ENCODE data around the gene COL18A1. TPM values are rescaled to one million over a fixed set of nuclear protein-coding genes. Genes with fewer than 3 reads are reported as not detected.

COL18A1 gene
- total RNA-seq, 1 experiment from 2014 or later = 3.3 TPM

DNA sequence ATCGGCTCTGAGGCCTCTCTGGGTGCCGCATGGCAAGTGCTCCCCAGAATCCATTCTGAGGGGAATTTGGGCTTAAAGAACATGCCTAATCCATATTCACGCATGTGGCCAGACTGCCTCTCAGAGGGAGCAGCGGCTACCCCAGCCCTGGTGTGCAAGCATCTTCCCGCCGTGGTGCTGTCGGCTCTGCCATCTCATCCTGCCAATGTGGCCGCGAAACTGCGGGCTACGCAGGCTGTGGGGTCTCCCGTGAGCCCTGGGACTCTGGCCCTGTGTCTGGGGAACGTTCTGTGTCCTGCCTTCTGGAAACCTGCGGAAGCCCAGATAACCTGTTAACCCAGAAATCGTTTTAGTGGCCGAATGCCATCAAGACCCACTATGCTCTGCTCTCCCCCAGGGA, 76.6 kb downstream of the COL18A1 start:
- Histone ChIP-seq H3K36me3 (ENCODE audit: insufficient read depth, low read length, poor library complexity, severe bottlenecking) (no peaks in the 10 kb centered on the region), H3K27ac (ENCODE audit: low read depth, low read length, poor library complexity, severe bottlenecking) (no peak overlapping the region), H3K4me1 (ENCODE audit: insufficient read depth, low read length, poor library complexity, severe bottlenecking) (peaks cover 3% of the 10 kb centered on the region), H3K4me3 (ENCODE audit: low read depth, low read length, poor library complexity, severe bottlenecking) (no peak overlapping the region), H3K27me3 (replicated peaks; ENCODE audit: insufficient read depth, low read depth, low read length, poor library complexity) (no peaks in the 10 kb centered on the region), H3K9me3 (ENCODE audit: low read depth, low read length, poor library complexity, severe bottlenecking) (no peaks in the 10 kb centered on the region)
- POLR2A ChIA-PET (ENCODE audit: low non-redundant PET) = no interaction called here
- CTCF ChIA-PET = no interaction called here
- intact Hi-C loops (cut with micrococcal nuclease; ENCODE audit: unreplicated experiment) = no loop called here
- TF ChIP-seq EZH2 (IDR thresholded peaks at IDR 0.05; ENCODE audit: borderline replicate concordance, low read depth, low read length, poor library complexity, severe bottlenecking) = no peak
- TF ChIP-seq, protein P1, sequence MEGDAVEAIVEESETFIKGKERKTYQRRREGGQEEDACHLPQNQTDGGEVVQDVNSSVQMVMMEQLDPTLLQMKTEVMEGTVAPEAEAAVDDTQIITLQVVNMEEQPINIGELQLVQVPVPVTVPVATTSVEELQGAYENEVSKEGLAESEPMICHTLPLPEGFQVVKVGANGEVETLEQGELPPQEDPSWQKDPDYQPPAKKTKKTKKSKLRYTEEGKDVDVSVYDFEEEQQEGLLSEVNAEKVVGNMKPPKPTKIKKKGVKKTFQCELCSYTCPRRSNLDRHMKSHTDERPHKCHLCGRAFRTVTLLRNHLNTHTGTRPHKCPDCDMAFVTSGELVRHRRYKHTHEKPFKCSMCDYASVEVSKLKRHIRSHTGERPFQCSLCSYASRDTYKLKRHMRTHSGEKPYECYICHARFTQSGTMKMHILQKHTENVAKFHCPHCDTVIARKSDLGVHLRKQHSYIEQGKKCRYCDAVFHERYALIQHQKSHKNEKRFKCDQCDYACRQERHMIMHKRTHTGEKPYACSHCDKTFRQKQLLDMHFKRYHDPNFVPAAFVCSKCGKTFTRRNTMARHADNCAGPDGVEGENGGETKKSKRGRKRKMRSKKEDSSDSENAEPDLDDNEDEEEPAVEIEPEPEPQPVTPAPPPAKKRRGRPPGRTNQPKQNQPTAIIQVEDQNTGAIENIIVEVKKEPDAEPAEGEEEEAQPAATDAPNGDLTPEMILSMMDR (conservative IDR thresholded peaks at IDR 0.05; ENCODE audit: low read depth, low read length) = no peak
- DNase-seq (ENCODE audit: low spot score) = no peak
- no TSS peak for BruUV-seq (replicated peaks)

DNA sequence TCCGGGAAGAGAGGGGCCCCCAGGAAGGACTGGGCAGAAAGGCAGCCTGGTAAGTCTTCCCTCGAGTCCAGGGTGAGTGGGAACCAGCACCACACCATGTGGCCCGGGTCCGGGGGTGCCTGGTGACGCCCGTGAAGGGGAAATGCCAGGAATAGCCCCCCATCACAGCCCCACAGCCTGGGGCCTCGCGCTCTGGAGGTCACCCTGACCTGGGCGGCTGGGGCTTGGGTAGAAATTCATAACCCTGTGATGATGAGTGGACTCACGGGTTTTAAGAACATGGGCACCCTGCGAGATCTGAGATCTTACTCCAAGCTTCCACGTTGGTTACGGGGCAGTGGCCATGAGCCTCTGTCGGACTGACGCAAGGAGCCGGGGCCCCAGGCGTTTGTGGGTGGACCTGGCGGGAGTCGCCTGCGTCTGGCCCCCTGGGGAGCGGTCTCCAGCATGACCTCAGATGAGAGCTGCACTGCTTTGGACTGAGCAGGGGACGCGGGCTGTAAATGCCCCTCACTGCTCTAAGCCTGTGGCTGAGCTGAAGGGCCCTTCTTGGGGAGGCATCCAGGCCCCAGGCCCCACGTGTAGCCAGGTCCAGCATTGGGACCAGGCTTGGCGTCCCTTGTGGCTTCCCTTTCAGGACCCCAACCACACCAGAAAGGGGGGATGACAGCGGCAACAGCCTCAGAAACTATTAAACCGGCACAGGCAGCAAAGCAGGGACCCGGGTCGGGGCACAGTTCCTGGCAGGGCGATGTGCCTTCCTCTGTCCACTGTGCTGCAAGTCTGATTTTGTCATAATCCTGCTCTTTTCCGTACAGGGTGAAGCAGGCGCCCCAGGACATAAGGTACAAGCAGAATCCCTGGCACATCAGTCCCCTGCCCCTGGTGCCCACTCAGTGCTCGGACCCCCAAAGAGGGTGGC, 77.3 kb downstream of the COL18A1 start:
- Histone ChIP-seq H3K27me3 (replicated peaks; ENCODE audit: insufficient read depth, low read depth, low read length, poor library complexity) (no peaks in the 10 kb centered on the region), H3K9me3 (ENCODE audit: low read depth, low read length, poor library complexity, severe bottlenecking) (no peaks in the 10 kb centered on the region), H3K4me1 (ENCODE audit: insufficient read depth, low read length, poor library complexity, severe bottlenecking) (peaks cover 3% of the 10 kb centered on the region), H3K4me3 (ENCODE audit: low read depth, low read length, poor library complexity, severe bottlenecking) (no peak overlapping the region), H3K27ac (ENCODE audit: low read depth, low read length, poor library complexity, severe bottlenecking) (no peak overlapping the region), H3K36me3 (ENCODE audit: insufficient read depth, low read length, poor library complexity, severe bottlenecking) (no peaks in the 10 kb centered on the region)
- TF ChIP-seq EZH2 (IDR thresholded peaks at IDR 0.05; ENCODE audit: borderline replicate concordance, low read depth, low read length, poor library complexity, severe bottlenecking) = no peak
- TF ChIP-seq, protein P1 (conservative IDR thresholded peaks at IDR 0.05; ENCODE audit: low read depth, low read length) = no peak
- POLR2A ChIA-PET (ENCODE audit: low non-redundant PET) = no interaction called here
- DNase-seq (ENCODE audit: low spot score) = no peak
- CTCF ChIA-PET = no interaction called here
- intact Hi-C loops (cut with micrococcal nuclease; ENCODE audit: unreplicated experiment) = no loop called here
- no TSS peak for BruUV-seq (replicated peaks)

DNA sequence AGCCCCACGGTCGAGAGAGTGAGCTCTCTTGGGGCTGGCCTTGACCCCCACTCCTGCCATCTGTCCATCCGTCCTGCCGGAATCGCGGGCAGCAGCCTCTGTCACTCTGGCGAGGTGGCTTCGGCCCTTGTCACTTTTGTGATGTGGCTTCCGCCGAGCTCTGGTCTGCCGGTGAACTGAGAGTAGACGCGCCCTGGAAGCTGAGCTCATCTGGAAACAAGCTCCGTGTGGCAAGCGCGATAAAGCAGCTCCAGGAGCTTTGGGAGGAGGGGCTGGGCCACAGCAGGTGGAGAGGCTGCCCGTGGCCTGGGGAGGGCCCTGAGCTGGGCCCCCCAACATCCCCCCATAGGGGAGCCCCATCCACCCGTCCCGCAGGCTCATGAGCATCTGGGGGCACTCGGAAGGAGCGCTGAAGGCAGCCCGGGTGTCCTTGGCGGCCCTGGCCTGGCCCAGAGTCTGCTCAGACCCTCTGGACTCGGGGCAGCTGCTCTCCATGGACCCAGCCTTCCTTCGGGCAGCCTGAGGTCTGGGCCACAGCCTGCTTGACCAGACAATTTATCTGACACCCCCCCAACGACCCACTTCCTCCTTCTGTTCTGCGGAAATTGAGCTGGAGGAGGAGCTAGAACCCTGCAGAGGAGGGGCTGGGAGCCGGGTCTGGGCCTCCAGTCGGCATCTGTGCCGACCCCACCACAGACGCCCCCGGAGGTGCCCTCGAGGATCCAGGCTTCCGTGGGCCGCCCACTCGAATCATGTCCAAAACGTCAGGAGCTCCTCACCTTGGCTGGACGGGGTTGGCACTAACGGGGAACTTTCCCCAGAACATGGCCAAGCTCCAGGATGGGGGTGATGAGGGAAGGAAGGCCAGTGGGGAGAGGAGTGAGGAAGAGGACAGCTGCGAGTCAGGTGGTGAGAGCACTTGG, 78.2 kb downstream of the COL18A1 start:
- no TSS peak for BruUV-seq (replicated peaks)
- CTCF ChIA-PET = no interaction called here
- intact Hi-C loops (cut with micrococcal nuclease; ENCODE audit: unreplicated experiment) = no loop called here

More for the DNA sequence above, 78.2 kb downstream of the COL18A1 start:
- no peak for DNase-seq (ENCODE audit: low spot score)
- Histone ChIP-seq H3K27ac (ENCODE audit: low read depth, low read length, poor library complexity, severe bottlenecking) (no peak overlapping the region), H3K9me3 (ENCODE audit: low read depth, low read length, poor library complexity, severe bottlenecking) (no peaks in the 10 kb centered on the region), H3K27me3 (replicated peaks; ENCODE audit: insufficient read depth, low read depth, low read length, poor library complexity) (no peaks in the 10 kb centered on the region), H3K36me3 (ENCODE audit: insufficient read depth, low read length, poor library complexity, severe bottlenecking) (no peaks in the 10 kb centered on the region), H3K4me1 (ENCODE audit: insufficient read depth, low read length, poor library complexity, severe bottlenecking) (no peaks in the 10 kb centered on the region), H3K4me3 (ENCODE audit: low read depth, low read length, poor library complexity, severe bottlenecking) (no peak overlapping the region)
- TF ChIP-seq, protein P1 (conservative IDR thresholded peaks at IDR 0.05; ENCODE audit: low read depth, low read length) = no peak
- no peak for TF ChIP-seq EZH2 (IDR thresholded peaks at IDR 0.05; ENCODE audit: borderline replicate concordance, low read depth, low read length, poor library complexity, severe bottlenecking)
- POLR2A ChIA-PET (ENCODE audit: low non-redundant PET) = no interaction called here
